COLO829 (cell line): ENCODE data around the gene MSN.
"Not testable (repeated sequence)": the region's sequence is repeated elsewhere in the genome, so short reads cannot be mapped to it uniquely, and the experiment has no call there.

ENCODE experiments used
- DNase-seq: peaks from one replicate; pipeline ENCODE4 v3.0.0; 2012; ENCODE audit warnings: low spot score

MSN gene

DNA sequence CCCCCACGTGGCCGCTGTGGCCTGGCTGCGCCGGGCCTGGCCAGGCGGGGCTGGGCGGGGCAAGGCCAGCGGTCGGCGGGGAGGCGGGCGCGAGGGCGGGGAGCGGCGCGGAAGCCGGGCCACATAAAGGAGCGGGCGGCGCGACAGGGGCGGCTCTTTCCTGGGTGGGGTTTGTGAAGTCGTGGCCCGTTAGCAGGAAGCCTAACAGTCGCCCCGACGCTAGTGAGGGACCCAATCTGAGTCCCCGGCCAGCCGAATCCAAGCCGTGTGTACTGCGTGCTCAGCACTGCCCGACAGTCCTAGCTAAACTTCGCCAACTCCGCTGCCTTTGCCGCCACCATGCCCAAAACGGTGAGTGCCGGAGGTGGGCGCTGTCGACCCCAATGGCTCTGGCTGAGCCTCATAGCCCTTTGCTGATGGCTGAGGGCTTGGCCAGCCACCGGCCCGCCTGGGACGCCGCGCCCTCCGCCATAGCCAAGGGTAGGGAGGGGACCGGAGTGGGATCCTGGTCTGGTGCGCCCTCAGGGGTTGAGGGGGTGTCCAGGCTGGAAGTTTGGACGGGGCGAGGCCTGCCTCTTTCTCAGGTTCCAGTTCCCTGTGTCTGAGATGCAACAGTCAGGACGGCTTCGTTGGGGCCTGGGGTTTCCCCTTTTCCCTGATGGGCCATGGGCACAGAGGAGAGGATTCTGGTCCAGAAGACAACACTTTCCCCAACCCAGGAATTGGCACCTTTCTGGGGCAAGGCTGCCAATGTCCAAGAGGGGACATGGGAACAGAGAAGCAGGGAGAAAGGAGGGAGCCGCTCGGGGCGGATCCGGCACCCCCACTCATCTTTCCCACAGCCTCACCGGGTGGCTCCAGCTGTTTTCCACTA, at the start of gene MSN:
Gene MSN (plus strand): TSS at position 152 of the 874 bp plus-strand sequence. CDS start 188 bp downstream, at position 340.
- no peak for DNase-seq

DNA sequence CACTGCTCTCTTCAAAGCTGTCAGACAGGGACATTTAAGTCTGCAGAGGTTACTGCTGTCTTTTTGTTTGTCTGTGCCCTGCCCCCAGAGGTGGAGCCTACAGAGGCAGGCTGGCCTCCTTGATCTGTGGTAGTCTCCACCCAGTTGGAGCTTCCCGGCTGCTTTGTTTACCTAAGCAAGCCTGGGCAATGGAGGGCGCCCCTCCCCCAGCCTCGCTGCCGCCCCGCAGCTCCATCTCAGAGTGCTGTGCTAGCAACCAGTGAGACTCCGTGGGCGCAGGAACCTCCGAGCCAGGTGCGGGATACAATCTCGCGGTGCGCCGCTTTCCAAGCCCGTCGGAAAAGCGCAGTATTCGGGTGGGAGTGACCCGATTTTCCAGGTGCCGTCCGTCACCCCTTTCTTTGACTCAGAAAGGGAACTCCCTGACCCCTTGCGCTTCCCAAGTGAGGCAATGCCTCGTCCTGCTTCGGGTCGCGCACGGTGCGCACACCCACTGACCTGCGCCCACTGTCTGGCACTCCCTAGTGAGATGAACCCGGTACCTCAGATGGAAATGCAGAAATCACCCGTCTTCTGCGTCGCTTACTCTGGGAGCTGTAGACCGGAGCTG, 47.3 kb upstream of the MSN start:
- not testable (repeated sequence) for DNase-seq

DNA sequence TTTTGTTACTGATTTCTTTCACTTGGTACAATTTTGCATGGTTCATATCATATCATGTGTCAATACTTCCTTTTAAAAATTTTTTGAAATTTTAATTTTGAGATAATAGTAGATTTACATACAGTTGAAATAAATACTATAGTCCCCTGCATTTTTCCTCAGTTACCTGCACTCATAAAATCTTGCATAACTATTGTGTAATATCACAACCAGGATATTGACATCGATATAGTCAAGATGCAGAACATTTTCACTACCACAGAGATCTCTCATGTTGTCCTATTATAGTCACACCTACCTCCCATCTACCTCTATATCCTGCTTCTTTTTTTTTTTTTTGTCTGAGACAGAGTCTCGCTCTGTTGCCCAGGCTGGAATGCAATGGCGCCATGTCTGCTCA, 36.7 kb upstream of the MSN start:
- no peak for DNase-seq

DNA sequence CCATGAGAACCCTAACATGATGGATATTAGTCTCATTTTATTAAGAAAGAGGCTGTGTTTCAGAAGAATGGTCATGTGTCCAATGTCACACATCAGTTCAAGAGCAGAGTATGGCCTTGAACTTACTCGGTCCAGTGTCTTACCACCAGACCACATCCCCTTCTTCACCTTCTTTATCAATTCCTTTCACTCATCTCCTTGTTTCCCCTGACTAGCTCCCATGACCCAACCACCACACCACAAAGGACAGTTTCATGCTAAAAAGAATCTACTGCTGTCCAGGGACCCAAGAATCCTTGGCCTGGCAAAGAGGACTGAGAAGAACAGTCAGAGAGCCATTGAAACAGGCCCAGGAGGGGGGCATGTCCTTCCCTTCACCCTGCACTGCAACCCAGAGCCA, 33.6 kb upstream of the MSN start:
- no peak for DNase-seq

DNA sequence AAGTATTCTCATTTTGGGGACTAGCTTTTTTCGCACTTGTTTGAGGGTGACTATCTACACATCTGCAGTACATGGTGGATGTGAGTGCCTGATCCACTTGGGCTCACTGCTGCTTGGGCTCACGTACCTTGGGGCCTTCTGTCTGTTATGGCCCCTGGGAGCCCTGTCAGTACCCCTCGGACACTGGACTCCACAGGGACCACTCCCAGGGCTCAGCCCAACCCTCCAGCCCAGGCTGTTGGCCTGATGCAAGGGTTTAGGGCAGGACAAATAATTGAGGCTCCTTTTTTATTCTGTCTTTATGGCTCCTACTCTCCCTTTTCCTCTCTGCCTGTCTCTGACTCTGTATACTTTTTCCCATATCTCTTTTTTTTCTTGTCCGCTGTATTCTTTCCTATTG, 32.7 kb upstream of the MSN start:
- no peak for DNase-seq

DNA sequence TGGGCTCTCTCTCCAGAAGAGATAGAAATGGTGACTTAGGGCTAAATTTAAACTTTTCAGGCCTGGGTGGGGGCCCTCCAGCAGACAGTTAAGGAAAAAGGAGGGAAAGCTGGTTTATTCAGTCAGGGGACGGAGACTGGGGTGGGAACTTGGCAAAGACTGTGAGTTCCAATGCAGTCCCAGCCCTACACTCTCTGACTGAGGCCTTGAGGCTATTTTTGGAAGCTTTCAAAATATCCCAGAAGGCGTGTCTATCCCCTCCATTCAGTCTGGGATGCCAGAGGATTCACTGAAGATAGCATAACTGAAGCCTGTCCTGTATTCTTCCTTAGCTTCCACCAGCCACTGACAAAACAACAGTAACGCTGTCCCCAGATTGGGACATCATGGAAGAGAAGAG, 32.1 kb upstream of the MSN start:
- no peak for DNase-seq

DNA sequence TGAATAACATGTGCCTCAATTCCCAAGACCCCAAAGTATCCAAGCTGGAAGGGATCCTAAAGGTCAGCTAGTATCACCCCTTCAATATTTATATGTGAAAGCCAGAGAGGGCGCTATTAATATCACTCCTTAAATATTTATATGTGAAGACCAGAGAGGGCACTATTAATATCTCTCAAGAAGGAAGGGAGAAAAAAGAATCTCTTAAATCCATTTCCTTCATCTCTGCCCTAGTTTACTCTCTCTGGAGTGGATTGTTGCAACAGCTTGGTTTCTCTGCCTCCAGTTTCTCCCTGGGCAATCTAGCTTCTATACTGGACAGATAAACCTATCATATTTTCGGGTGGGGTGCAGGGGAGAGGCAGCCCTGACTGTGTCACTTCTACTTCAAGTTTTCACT, 31.6 kb upstream of the MSN start:
- DNase-seq = no peak

DNA sequence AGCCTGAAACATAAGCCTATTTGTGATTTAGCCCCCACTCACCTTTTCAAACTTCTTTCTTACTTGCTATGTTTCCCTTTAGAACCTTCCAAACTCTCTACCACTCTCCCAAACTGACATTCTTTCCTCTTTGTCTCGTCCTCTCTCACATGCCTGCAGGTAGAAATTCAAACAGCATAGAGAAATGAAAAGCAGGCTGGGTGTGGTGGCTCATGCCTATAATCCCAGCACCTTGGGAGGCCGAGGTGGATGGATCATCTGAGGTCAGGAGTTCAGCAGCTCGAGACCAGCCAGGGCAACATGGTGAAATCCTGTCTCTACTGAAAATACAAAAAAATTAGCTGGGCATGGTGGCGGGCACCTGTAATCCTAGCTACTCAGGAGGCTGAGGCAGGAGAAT, 31.2 kb upstream of the MSN start:
- DNase-seq = not testable (repeated sequence)

DNA sequence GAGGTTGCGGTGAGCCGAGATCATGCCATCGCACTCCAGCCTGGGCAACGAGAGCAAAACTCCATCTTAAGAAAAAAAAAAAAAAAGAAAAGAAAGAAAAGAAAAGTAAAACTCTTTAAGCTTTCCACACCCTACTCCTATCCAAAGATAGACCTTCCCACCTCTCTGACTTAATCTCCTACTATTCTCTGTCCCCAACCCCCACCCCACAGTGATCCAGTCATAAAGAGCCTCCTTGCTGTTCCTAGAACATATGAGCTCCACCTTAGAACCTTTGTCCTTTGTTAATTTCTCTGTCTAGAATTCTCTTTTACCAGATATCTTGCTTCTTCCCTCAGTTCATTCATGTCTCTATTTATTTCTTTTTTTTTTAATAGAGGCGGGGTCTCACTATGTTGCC, 30.1 kb upstream of the MSN start:
- no peak for DNase-seq

DNA sequence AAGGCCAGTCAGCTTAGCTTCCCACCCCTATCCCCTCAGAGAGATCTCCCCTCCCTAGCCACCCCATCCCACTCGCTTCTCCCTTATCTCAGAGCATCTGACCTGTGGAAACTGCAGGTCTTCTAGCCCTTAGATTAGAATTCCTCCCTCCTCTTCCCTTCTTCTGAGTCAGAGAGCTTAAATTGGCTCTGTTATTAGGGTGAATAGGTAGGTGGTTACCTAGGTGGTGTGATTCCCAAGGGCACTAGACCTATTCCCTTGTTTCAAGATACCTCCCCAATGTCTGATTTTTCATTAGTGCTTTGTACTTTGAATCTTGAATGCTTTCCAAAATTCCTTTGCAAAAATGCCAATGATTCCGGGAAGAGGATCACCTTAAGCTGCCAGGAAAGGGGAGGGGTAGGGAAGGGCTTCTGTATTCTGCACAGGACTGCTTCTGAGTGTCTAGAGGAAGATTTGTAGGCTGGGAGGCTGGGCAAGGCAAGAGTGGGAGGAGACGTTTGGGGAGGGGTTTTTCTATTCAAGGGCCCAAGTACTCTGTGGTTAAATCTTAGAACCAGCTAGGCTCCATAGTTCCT, 24.5 kb upstream of the MSN start:
- DNase-seq = no peak

DNA sequence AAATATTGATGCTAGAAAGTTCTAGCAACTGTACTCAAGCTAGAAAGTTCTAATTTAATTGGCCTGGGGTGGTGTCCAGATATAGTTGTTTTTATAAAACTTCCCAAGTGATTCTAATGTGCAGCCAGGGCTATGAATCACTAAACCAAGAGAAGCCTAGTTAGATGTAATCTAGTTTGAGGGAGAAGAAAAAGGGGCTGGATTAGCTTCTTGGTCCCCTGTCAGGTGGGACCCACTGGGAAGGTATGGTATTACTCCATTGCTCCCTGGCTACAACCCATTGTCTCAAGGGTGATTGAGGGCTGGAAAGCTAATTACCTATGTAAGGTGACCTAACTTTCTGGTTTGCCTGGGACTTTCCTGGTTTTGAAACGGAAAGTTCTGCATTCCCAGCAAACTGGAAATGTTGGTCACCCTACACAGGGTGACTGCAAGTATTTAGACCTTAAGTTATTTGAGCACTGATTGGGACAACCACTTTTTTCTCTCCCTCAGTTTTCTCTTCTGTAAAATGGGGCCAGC, 23.9 kb upstream of the MSN start:
- no peak for DNase-seq

DNA sequence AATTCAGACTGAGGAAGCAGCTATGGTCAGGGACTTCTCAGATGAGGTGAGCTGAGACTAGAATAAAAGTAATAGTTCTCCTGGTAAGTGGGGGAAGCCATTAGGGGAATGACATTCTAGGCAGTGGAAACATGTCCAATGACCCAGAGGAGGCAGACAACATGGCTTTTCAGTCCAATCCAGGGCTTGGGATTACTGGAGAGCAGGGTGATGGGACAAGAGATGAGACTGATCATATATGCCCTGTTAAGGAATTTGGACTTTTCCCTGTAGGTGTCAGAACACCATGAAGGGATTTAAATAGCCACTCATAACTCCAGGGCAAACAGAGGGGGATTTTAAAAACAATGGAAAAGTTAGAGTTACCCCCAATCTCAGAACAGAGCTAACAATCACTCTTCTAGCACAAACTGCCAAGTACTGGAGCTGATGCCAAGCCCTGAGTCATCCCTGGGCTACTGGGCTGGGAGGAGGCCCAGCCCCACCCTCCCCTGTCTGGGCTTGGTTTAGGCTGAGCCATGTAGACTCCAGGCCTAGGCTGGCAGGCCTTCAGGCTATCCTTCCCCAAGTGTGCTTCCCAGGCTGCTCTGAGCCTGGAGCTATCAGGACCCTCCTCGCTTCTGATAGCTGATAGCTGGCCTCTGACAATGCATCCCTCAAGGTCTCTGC, 22.7 kb upstream of the MSN start:
- peak; percentile 57 for DNase-seq

DNA sequence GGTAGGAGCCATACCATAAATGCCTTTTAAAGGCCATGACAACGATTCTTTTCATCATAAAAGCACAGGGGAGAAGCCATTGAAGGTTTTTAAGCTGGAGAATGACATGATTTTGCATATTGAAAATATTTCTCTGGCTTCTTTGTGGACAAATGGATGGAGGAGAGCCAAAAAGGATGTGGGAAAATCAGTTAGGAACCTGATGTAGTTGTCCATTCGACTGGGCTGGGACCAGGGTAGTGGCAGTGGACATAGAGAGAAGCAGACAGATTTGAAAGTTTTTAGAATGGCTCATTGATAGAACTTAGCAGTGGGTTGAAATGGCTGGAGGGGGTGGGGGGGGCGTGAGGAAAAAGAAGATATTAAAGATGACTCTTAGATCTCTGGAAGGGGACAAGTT, 19.7 kb upstream of the MSN start:
- DNase-seq = no peak

DNA sequence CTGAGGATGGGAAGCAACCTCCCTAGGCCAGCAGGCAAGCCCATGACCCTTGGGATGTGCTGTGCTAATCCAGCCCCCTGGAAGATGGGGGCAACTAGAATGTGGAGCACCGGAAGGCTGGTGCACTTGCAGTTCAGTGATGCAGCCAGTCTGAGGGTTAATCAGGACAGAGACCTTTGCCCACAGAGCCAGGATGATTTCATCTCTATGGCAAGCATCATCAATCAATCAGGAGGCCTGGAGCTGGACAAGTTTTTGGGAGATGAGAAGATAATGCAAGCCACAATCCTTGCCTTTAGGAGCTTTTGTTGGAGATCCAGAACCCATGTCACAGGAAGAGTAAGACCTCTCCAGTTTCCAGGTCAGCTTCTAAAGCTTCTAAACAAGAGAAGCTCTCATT, 15.4 kb upstream of the MSN start:
- DNase-seq = no peak

DNA sequence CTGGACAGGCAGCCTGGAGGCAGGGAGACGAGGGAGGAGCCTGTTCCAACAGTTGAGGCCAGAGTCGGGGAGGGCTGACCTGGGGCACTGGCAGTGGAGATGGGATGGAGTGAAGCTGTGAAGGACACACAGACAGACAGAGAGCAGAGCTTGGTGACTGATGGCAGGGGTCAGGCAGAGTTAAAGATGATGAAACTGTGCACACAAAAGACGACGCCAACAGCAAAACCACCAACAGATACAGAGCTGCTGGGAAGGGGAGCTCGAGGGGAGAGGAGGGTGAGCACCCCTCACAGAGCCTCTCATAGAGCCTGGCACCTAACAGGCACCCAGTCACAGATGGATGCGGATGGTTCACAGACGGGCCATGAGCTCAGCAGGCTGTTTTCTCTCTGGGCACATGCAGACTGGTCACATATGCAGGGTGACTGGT, 10.4 kb upstream of the MSN start:
- DNase-seq = not testable (repeated sequence)

DNA sequence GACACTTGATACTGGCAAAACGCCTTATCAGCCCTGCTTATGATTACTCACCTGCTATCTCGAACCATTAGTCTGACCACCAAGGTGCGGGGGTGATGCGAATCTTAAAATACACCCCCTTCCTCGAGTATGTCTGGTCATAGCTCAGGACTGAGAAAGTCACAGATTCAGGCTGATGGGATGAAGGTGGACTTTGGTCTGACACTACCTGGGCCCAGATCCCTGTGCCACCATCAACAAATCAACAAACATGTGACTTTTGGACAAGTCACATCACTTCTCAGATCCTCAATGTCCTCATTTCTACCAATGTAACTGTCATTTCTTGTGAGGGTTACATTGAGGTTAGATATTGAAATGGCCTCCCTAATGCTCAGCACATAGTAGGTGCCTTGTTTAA, 9.8 kb upstream of the MSN start:
- DNase-seq = no peak

DNA sequence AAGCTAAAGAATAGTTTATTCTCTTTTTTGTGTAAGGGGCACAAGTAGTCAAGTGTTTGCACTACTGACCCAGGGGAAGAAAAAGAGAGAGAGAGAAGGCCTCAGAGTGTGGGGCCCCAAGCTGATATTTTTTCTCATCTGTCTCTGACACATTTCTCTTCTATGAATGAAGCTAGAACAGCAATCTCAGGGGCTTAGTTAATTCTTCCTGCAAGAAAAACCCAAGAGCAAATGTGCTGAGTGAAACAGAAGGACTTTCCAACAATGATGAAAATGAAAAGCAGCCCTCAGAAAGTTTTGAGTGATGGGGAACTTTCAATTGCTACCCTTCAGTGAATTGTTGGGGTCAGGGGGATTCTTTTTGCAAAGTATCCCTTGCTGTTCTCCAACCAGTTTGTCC, 9.2 kb upstream of the MSN start:
- no peak for DNase-seq

DNA sequence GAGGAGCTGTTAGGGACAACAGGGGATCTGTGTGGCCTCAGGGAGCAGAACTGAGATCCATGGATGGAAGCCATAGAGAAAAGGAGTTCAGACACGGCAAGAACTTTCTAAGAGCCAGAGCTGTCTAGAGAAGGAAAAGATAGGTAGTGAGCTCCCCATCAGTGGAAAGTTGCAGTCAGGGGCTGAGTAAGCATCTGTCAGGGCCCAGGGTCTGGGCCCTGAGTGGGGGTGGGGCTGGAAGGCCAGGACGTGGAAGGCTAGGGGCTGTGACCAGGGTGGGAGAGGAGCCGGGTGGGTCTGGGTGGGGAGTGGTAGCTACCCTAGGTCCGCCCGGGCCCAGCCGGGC, 324 bp upstream of the MSN start:
- DNase-seq = no peak

DNA sequence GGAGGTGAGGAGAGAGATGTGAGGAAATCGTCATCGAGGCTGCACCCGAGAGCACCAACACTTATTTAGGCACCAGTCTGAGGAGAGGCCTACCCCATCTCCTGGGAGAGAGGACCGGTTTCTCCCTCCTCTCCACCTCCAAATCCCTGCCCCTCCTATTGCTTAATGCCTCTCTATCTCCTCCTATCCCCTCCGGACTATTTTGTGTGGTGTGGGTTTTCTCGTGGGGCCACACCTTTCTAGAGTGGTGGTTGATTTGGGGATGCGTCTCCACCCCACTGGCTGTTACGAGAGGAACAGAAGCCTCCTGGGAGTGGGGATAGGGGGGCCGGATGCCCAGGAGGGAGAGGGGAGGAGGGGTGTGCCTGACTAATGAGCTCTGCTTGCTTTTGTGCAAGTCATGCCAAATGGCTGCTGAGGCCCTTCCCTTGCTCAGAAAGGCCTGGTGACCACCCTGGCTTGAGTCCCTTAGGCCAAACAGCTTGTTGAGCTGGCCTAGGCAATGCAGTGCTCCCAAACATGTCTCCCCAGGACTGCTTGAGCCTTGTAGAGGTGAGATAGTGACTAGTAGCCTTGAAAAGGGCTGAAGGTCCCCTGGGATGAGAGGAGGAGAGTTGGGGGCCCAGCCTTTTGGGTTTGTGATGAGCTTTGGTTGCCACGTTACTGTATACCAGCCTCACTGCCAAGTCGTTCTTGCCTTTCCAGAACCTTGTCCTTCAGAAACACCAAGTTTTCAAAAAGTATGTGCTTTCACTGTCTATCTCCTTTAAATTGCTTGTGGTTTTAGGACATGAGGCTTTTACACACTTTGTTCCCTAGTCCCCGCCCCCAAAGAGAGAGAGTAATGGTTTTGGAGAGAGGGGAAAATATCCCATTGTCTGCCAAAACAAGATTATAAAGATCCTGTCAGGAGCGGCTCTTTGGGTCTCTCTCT, 1.2 kb downstream of the MSN start:
- DNase-seq = no peak

DNA sequence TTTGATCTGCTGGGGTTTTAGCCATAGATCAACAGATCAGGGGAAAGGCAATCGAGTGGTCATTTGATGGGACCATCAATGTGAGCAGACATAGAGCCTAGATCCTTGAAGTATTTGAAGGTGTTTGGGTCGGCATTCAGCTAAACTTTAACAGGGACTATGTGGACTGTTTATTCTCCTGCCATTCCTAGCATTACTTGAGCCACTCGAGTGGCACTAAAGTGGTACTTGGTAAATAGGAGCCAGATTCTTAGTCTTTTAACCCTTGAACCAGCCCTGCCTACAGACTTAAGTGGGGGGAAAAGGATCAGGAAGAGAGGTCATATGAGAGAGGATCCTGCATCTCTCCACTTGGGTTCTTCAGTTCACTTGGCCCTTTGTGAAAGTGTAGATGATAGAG, 3.8 kb downstream of the MSN start:
- no peak for DNase-seq

DNA sequence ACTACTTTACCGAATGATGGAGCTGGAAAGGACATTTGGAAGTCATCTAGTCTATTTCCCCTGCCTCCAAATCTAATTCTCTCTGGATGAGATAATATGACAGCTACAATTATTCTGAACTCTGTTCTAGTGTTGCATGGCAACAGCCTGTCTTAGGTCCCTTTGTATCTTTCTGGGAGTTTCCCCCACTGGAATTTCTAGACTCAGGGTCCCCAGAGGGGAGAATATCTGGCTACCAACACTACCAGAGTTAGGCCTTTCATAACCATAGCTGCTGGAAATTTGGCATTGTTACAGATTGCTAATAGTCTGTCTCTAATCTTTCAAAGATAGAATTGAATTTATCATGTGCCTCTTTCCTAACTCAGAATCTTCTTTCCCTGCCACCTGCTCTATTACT, 4.5 kb downstream of the MSN start:
- no peak for DNase-seq

DNA sequence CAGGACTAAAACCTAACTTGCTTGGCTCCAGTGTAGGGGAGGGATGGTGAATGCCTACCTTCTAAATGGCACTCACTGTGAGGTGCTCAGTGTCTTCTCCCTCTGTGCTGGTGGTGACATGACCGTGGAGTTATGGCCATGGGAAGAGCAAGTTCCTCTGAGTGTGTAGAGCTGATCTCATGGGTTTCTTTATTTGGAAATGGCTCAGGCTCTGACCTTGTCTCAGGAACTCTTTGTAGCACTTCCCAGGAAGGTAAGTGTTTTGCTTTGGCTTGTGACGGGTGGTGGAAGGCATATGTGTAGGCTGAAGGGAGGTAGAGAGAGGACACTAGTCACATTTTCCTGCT, 6.4 kb downstream of the MSN start:
- no peak for DNase-seq
